ENCODE measurements around the gene CCDC78. TPM values are rescaled to one million over a fixed set of nuclear protein-coding genes. Genes with fewer than 3 reads are reported as not detected.
"Not testable (repeated sequence)": the region's sequence is repeated elsewhere in the genome, so short reads cannot be mapped to it uniquely, and the experiment has no call there.

The CCDC78 gene
- total RNA-seq, 1 experiment from 2014 or later = 22.9 TPM

DNA sequence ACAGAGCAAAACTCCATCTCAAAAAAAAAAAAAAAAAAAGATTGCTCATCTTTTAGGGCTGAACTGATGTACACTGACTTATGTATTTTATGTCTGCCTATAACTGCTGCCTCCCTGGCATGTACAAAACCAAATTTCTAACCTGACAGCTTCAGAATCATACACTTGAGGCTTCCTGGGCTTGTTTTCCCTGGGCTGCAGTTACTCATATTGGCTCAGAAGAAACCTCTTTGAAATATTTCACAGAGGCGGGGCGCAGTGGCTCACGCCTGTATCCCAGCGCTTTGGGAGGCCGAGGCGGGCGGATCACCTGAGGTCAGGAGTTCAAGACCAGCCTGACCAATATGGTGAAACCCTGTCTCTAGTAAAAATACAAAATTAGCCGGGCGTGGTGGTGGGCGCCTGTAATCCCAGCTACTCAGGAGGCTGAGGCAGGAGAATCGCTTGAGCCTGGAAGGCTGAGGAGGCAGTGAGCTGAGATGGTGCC lies 27.9 kb upstream of the CCDC78 start:
- DNase-seq (ENCODE audit: low read depth, low spot score); H3K79me2 ChIP-seq (ENCODE audit: insufficient read depth, low read length); H3K27me3 ChIP-seq (ENCODE audit: insufficient read depth, low read length); H3K9ac ChIP-seq (ENCODE audit: low read length); CTCF ChIA-PET; RAD21 ChIA-PET (ENCODE audit: low non-redundant PET in 1 of 2, low total read pairs in 2 of 2, uncharacterized antibody in 2 of 2, unreplicated experiment in 2 of 2); POLR2A ChIA-PET; H3K9me2 ChIP-seq (ENCODE audit: insufficient read depth); H3K9me3 ChIP-seq (ENCODE audit: control insufficient read depth in 1 of 2, insufficient read depth in 1 of 2, low read depth in 1 of 2, low read length in 2 of 2); H3K27ac ChIP-seq (ENCODE audit: low read depth, low read length); intact Hi-C loops (cut with micrococcal nuclease); H3K36me3 ChIP-seq (ENCODE audit: control insufficient read depth in 1 of 2, insufficient read depth in 2 of 2, low read length in 2 of 2); H3K4me3 ChIP-seq (replicated peaks in 1 of 2; ENCODE audit: low read depth in 1 of 2, low read length in 2 of 2); H2AFZ ChIP-seq (ENCODE audit: low read depth, low read length, poor library complexity, severe bottlenecking); BruUV-seq (replicated peaks); H4K20me1 ChIP-seq (ENCODE audit: insufficient read depth): not testable (repeated sequence)
- Histone ChIP-seq H3K4me1 (ENCODE audit: control insufficient read depth in 1 of 2, insufficient read depth in 2 of 2, low read length in 2 of 2) (peaks cover 10 to 18% of the 10 kb centered on the region in 2 experiments), H3K4me2 (ENCODE audit: low read length) (peak overlapping the region; percentile 13; the same call in 1 of the 2 replicates)
- 0 out of 2 replicates have a peak, but pooled peaks have one; percentile 24 for ATAC-seq

- H3K27me3 ChIP-seq (ENCODE audit: insufficient read depth, low read length) = no peaks in the 10 kb centered on the region
- DNase-seq (ENCODE audit: low read depth, low spot score) (no peak), ATAC-seq (no peak)
- H3K79me2 ChIP-seq (ENCODE audit: insufficient read depth, low read length) = no peaks in the 10 kb centered on the region
- H3K9ac ChIP-seq (ENCODE audit: low read length) = no peak overlapping the region
- ChIA-PET CTCF (no interaction called here), POLR2A (no interaction called here), RAD21 (ENCODE audit: low non-redundant PET in 1 of 2, low total read pairs in 2 of 2, uncharacterized antibody in 2 of 2, unreplicated experiment in 2 of 2) (no interaction called here)
- no peak overlapping the region for H3K4me2 ChIP-seq (ENCODE audit: low read length)
- no peaks in the 10 kb centered on the region for H3K36me3 ChIP-seq (ENCODE audit: control insufficient read depth in 1 of 2, insufficient read depth in 2 of 2, low read length in 2 of 2)
- H3K27ac ChIP-seq (ENCODE audit: low read depth, low read length) = no peak overlapping the region
- no peaks in the 10 kb centered on the region for H3K9me2 ChIP-seq (ENCODE audit: insufficient read depth)
- peaks cover 5 to 14% of the 10 kb centered on the region in 2 experiments for H3K4me1 ChIP-seq (ENCODE audit: control insufficient read depth in 1 of 2, insufficient read depth in 2 of 2, low read length in 2 of 2)
- intact Hi-C loops (cut with micrococcal nuclease) = no loop called here
- no peaks in the 10 kb centered on the region for H4K20me1 ChIP-seq (ENCODE audit: insufficient read depth)
- no peak overlapping the region for H2AFZ ChIP-seq (ENCODE audit: low read depth, low read length, poor library complexity, severe bottlenecking)
- peaks cover 0 to 7% of the 10 kb centered on the region in 2 experiments; a peak in 1 of 4 replicates for H3K9me3 ChIP-seq (ENCODE audit: control insufficient read depth in 1 of 2, insufficient read depth in 1 of 2, low read depth in 1 of 2, low read length in 2 of 2)
- TF ChIP-seq CBX3 (IDR thresholded peaks at IDR 0.05; ENCODE audit: low read depth) (no peak), CTCF (IDR thresholded peaks at IDR 0.05 in 2 of 3, conservative IDR thresholded peaks at IDR 0.05 in 1 of 3; ENCODE audit: borderline replicate concordance in 1 of 3, insufficient read depth in 1 of 3, low read depth in 2 of 3, low read length in 2 of 3) (no peak), POLR2A (IDR thresholded peaks at IDR 0.05; ENCODE audit: borderline replicate concordance, extremely low read depth, insufficient read depth, insufficient read length) (no peak), POLR2AphosphoS5 (IDR thresholded peaks at IDR 0.05; ENCODE audit: low read depth, low read length) (no peak), ZFX (IDR thresholded peaks at IDR 0.05) (no peak), ATF3 (IDR thresholded peaks at IDR 0.05) (no peak), YY1 (IDR thresholded peaks at IDR 0.05; ENCODE audit: extremely low read depth, insufficient replicate concordance, low read depth, low read length) (no peak), MAX (IDR thresholded peaks at IDR 0.05) (no peak), JUND (IDR thresholded peaks at IDR 0.05) (no peak), RAD21 (IDR thresholded peaks at IDR 0.05; ENCODE audit: low read depth) (no peak), EZH2 (IDR thresholded peaks at IDR 0.05) (no peak), ZNF274 (IDR thresholded peaks at IDR 0.05; ENCODE audit: low read depth, low read length) (no peak), SP1 (IDR thresholded peaks at IDR 0.05; ENCODE audit: low read depth) (no peak)
- H3K4me3 ChIP-seq (replicated peaks in 1 of 2; ENCODE audit: low read depth in 1 of 2, low read length in 2 of 2) = no peak overlapping the region
- BruUV-seq (replicated peaks) = no TSS peak
Observed at GRCh38 chr16:752007-752312, 25.7 kb upstream of the CCDC78 start.

Data from HCT116 (cell line).